GM18499 (cell line): ENCODE measurements around the gene FBF1.
A peak's percentile ranks its signal among the peaks of the same experiment; 100 is the strongest.
"Not testable (repeated sequence)": the region's sequence is repeated elsewhere in the genome, so short reads cannot be mapped to it uniquely, and the experiment has no call there.

Experiments
- ATAC-seq: cut with Tn5 transposase; IDR thresholded peaks from one replicate; pipeline ENCODE4 v1.9.1; 2021; ENCODE audit warnings: moderate number of reproducible peaks; ENCODE audit not compliant: insufficient read depth, unreplicated experiment

Gene FBF1

GRCh38 chr17:75876938-75877751 lies 63.7 kb downstream of the FBF1 start:
- ATAC-seq, result no peak

DNA sequence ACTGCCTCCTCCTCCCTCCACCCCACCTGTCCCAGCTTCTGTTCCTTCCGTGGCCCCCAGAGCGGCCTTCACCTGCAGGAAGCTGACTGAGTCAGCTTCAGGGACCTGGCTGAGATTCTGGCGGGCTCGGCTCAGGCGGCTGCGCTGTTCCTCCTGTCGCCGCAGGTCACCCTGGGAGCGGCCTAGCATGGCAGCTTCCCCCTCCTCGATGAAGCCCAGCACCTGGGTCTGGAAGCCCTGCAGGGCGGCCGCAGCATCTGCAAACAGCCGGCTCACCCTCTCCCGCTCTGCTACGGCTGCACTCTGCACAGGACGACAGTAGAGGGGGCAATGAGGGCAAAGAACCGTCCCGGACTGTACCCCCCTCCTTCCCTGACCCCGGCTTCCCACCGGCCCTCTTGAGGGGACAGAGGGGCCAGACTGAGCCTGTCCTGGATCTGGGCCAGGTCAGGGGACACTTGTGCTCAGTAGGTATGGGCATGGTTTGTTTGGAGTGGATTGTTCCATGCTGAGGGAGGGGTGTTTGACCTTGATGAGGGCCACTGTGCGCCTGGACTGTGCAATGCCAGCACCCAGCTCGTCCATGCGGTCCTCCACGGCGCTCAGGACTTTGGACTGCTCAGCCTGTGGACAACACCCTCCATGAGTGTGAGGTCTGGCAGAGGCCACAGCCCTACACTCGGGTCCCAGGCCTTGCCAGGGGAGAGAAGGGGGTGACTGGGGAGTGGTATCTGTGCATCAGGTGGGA lies 64.5 kb downstream of the FBF1 start:
- ATAC-seq, result no peak

- no peak for ATAC-seq
Observed at GRCh38 chr17:75875940-75876189, 65.0 kb downstream of the FBF1 start.

GRCh38 chr17:75875182-75875939 lies 65.5 kb downstream of the FBF1 start:
- ATAC-seq, result no peak

GRCh38 chr17:75874323-75875181 lies 66.3 kb downstream of the FBF1 start:
- no peak for ATAC-seq

DNA sequence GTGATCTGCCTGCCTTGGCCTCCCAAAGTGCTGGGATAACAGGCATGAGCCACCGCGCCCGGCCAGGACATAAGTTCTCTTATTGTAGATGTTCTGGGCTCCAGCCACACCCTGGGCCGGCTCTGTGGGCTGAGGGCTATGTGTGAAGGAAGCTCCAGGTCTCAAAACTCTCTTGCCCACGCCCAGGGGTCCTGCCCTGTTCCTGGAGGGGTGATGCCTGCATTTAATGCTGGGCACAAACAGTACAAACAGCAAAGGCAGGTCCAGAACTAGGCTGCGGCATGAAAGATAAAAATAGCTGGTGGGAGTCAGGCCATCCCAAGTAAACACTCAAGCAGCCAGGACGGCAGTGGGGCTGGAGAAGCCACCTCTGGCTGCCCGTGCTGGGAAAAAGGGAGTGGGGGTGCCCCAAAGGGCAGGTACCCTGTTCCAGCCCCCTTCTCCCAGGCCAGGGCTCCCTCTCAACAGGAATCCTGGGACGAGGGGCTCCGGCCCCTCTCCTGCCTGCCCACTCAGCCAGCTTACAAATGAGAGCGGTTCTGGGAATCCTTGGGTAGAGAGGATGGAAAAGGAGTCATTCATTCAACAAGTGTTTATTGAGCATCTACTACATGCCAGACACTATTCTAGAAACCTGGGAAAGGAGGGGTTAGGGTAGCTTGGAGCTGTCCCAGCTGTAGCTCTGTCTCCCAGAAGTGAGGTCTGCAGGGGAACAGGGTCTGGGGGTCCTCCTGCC lies 67.1 kb downstream of the FBF1 start:
- no peak for ATAC-seq

DNA sequence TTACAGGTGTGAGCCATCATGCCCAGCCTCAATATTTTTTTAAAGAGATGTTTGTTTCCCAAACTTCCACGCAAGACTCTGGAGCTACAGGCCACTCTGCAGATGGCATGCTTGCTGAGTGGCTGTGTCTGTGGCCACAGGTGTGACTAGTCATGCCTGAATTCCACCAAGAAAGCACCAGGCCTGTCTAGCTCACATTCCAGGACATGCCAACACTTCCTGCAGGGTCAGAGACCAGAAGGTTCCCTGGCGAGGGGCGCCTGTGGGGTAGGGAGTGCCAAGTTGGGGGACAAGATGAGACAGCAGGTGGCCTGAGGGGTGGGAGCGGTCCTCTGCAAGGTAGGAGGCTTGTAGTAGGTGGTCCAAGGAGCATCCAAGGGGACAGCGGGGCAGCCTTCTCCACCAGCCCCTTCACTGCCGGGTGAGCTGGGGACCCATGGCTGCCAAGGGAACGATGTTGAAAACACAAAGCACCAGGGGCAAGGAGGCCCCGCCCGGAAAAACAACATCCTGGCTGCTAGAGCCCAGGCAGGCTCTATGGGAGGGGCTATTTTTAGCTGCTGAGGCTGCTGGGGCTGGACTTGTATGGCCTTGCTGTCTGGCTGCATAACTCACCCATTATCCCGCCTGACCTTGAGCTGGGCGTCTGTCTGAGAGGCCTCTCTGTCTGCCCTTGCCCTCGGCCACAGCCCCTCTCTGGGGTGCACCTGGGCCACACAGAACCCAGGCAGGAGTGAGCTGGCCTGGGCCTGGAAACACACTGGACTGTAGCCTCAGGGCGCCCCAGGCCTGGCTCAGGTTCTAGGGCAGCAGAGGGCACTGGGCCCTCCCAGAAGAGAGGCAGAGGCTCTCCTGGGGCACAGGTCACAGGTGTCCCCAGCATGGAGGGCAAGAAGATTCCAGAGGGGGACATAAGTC lies 68.1 kb downstream of the FBF1 start:
- no peak for ATAC-seq

GRCh38 chr17:75870228-75870627 lies 70.6 kb downstream of the FBF1 start:
- not testable (repeated sequence) for ATAC-seq

DNA sequence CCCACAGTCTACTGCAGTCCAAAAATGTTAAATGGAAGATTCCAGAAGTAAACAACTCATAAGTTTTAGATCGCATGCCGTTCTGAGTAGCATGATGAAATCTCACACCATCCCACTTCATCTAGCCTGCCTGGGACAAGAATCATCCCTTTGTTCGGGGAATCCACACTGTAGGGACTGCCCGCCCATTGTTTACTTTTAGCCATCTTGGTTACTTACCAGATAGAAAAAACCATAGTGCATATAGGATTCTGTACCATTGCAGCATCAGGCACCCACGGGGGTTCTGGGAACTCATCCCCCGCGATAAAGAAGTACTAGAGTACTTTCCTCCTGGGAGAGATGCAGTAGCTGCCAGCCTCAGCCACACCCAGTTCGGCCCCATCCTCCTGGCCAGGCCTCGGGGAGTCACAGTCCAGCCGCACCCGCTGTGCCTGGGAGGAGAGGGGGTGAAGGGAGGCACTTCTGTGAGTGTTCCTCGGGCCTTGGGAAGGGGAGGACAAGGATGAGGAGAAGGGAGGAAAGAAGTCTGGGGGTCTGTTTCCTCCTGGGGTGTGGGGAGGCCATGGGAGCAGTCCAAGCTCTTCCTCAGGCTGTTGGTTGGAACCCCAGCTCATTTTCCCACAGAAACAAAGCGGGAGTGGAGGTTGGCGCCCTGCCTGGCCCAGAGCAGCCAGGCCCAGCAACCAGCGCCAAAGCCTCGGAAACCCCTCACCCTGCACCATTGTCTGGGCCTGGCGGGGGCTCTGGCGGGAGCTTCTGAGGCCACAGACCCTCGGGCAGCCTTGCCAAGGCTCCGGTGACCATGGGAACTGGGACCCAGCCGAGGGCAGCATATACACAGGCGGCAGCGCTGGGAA lies 71.3 kb downstream of the FBF1 start:
- no peak for ATAC-seq

- not testable (repeated sequence) for ATAC-seq
Observed at GRCh38 chr17:75868730-75869281, 72.0 kb downstream of the FBF1 start.

- ATAC-seq, result not testable (repeated sequence)
Observed at GRCh38 chr17:75865404-75866188, 75.2 kb downstream of the FBF1 start.

GRCh38 chr17:75864887-75865286 lies 76.0 kb downstream of the FBF1 start:
- peak; percentile 14 for ATAC-seq

- peak; percentile 65 for ATAC-seq
Observed at GRCh38 chr17:75864448-75864871, 76.4 kb downstream of the FBF1 start.

DNA sequence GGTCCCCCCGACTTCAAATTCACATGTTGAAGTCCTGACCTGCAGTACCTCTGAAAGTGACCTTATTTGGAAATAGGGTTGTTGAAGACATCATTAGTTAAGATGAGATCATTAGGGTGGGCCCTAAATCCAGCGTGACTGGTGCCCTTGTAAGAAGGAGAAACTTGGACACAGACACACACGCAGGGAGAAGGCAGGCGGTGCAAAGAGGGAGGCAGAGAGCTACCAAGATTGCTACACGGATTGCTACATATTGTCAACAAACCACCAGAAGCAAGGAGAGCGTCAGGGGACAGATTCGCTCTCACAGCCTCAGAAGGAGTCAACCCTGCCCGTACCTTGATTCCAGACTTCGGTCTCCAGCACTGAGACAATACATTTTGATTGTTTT lies 78.9 kb downstream of the FBF1 start:
- ATAC-seq, result no peak
